Measurements from ENCODE around the gene KLF14. TPM values are rescaled to one million over a fixed set of nuclear protein-coding genes. Genes with fewer than 3 reads are reported as not detected.

The KLF14 gene
- total RNA-seq, 1 donor from 2014 or later, result 0.07 TPM

- Mint-ChIP-seq H3K4me3 (ENCODE audit: unreplicated experiment) (no peak overlapping the region), H3K9me3 (ENCODE audit: unreplicated experiment) (no peaks in the 10 kb centered on the region), H3K27me3 (ENCODE audit: low read depth, unreplicated experiment) (peaks cover 15% of the 10 kb centered on the region), H3K27ac (ENCODE audit: unreplicated experiment) (no peak overlapping the region), H3K36me3 (ENCODE audit: low read depth, unreplicated experiment) (no peaks in the 10 kb centered on the region), H3K4me1 (ENCODE audit: low read depth, unreplicated experiment) (no peaks in the 10 kb centered on the region)
- no peak for DNase-seq (ENCODE audit: low read depth)
- peaks cover 17% of the 10 kb centered on the region for H3K27me3 ChIP-seq (ENCODE audit: insufficient read depth, low read length)
- no peak overlapping the region for H2AFZ ChIP-seq (ENCODE audit: low read depth, low read length)
- H3K9me3 ChIP-seq (ENCODE audit: insufficient read depth, low read depth, low read length), result no peaks in the 10 kb centered on the region
- H4K20me1 ChIP-seq (ENCODE audit: insufficient read depth, low read length), result no peaks in the 10 kb centered on the region
- H3K79me2 ChIP-seq (ENCODE audit: insufficient read depth, low read length), result no peaks in the 10 kb centered on the region
- H3K36me3 ChIP-seq (ENCODE audit: insufficient read depth, low read length), result no peaks in the 10 kb centered on the region
- H3K4me2 ChIP-seq (ENCODE audit: low read length), result no peak overlapping the region
- H3K4me1 ChIP-seq (ENCODE audit: insufficient read depth, low read length), result no peaks in the 10 kb centered on the region
- no peak overlapping the region for H3K9ac ChIP-seq (ENCODE audit: low read length)
- TF ChIP-seq EZH2 (IDR thresholded peaks at IDR 0.05; ENCODE audit: insufficient read depth, low read length), result no peak
- TF ChIP-seq, protein P1, sequence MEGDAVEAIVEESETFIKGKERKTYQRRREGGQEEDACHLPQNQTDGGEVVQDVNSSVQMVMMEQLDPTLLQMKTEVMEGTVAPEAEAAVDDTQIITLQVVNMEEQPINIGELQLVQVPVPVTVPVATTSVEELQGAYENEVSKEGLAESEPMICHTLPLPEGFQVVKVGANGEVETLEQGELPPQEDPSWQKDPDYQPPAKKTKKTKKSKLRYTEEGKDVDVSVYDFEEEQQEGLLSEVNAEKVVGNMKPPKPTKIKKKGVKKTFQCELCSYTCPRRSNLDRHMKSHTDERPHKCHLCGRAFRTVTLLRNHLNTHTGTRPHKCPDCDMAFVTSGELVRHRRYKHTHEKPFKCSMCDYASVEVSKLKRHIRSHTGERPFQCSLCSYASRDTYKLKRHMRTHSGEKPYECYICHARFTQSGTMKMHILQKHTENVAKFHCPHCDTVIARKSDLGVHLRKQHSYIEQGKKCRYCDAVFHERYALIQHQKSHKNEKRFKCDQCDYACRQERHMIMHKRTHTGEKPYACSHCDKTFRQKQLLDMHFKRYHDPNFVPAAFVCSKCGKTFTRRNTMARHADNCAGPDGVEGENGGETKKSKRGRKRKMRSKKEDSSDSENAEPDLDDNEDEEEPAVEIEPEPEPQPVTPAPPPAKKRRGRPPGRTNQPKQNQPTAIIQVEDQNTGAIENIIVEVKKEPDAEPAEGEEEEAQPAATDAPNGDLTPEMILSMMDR (IDR thresholded peaks at IDR 0.05; ENCODE audit: insufficient read depth, low read depth, low read length), result no peak
- no peak for FAIRE-seq
- H3K27ac ChIP-seq (ENCODE audit: low read depth, low read length), result no peak overlapping the region
- H3K4me3 ChIP-seq (ENCODE audit: insufficient read depth, low read depth, low read length), result no peak overlapping the region
Measured at GRCh38 chr7:130750755-130751154, 16.7 kb upstream of the KLF14 start.

- Mint-ChIP-seq H3K36me3 (ENCODE audit: low read depth, unreplicated experiment) (no peaks in the 10 kb centered on the region), H3K4me3 (ENCODE audit: unreplicated experiment) (no peak overlapping the region), H3K27ac (ENCODE audit: unreplicated experiment) (no peak overlapping the region), H3K27me3 (ENCODE audit: low read depth, unreplicated experiment) (peaks cover 10% of the 10 kb centered on the region), H3K9me3 (ENCODE audit: unreplicated experiment) (no peaks in the 10 kb centered on the region), H3K4me1 (ENCODE audit: low read depth, unreplicated experiment) (no peaks in the 10 kb centered on the region)
- no peaks in the 10 kb centered on the region for H3K79me2 ChIP-seq (ENCODE audit: insufficient read depth, low read length)
- FAIRE-seq, result no peak
- H3K4me2 ChIP-seq (ENCODE audit: low read length), result no peak overlapping the region
- H3K27me3 ChIP-seq (ENCODE audit: insufficient read depth, low read length), result peaks cover 12% of the 10 kb centered on the region
- TF ChIP-seq EZH2 (IDR thresholded peaks at IDR 0.05; ENCODE audit: insufficient read depth, low read length), result no peak
- H3K36me3 ChIP-seq (ENCODE audit: insufficient read depth, low read length), result no peaks in the 10 kb centered on the region
- H4K20me1 ChIP-seq (ENCODE audit: insufficient read depth, low read length), result no peaks in the 10 kb centered on the region
- H3K27ac ChIP-seq (ENCODE audit: low read depth, low read length), result no peak overlapping the region
- no peak overlapping the region for H3K4me3 ChIP-seq (ENCODE audit: insufficient read depth, low read depth, low read length)
- no peak for DNase-seq (ENCODE audit: low read depth)
- H3K4me1 ChIP-seq (ENCODE audit: insufficient read depth, low read length), result no peaks in the 10 kb centered on the region
- no peak overlapping the region for H3K9ac ChIP-seq (ENCODE audit: low read length)
- H3K9me3 ChIP-seq (ENCODE audit: insufficient read depth, low read depth, low read length), result no peaks in the 10 kb centered on the region
- H2AFZ ChIP-seq (ENCODE audit: low read depth, low read length), result no peak overlapping the region
Measured at GRCh38 chr7:130748531-130749389, 14.8 kb upstream of the KLF14 start.

DNA sequence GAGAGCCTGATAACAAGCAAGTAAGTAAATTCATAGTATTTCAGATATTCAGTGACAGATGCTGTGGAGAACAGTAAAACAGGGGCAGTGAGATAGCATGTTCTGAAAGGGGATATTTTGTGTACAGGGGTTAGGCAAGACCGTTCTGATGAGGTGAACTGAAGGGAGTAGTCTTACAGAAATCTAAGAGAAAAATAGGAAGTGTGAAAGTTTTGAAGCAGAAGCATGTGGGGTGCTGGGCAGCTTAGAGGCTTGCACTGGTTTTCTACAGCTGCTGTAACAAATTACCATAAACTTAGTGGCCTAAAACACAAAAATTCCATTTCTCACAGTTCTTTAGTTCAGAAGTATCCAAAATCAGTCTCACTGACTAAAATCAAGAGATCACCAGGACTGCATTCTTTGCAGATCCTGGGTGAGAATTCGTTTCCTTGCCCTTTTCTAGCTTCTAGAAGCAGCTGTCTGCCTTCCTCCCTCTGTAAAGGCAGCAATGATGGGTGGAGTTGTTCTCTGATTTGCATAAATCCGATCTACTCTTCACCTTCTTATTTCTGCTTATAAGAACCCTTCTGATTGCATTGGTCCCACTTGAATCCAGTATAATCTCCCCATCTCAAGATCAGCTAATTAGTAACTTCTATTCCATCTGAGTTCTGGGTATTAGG is 7.5 kb upstream of the KLF14 start:
- Histone ChIP-seq H3K27ac (ENCODE audit: low read depth, low read length) (no peak overlapping the region), H3K79me2 (ENCODE audit: insufficient read depth, low read length) (no peaks in the 10 kb centered on the region), H3K36me3 (ENCODE audit: insufficient read depth, low read length) (no peaks in the 10 kb centered on the region), H3K27me3 (ENCODE audit: insufficient read depth, low read length) (peaks cover 49% of the 10 kb centered on the region), H3K4me2 (ENCODE audit: low read length) (no peak overlapping the region), H3K9me3 (ENCODE audit: insufficient read depth, low read depth, low read length) (no peaks in the 10 kb centered on the region), H3K9ac (ENCODE audit: low read length) (no peak overlapping the region), H4K20me1 (ENCODE audit: insufficient read depth, low read length) (no peaks in the 10 kb centered on the region), H2AFZ (ENCODE audit: low read depth, low read length) (no peak overlapping the region), H3K4me1 (ENCODE audit: insufficient read depth, low read length) (no peaks in the 10 kb centered on the region), H3K4me3 (ENCODE audit: insufficient read depth, low read depth, low read length) (no peak overlapping the region)
- Mint-ChIP-seq H3K4me1 (ENCODE audit: low read depth, unreplicated experiment) (no peaks in the 10 kb centered on the region), H3K36me3 (ENCODE audit: low read depth, unreplicated experiment) (no peaks in the 10 kb centered on the region), H3K27me3 (ENCODE audit: low read depth, unreplicated experiment) (peaks cover 20% of the 10 kb centered on the region), H3K9me3 (ENCODE audit: unreplicated experiment) (no peaks in the 10 kb centered on the region), H3K4me3 (ENCODE audit: unreplicated experiment) (no peak overlapping the region), H3K27ac (ENCODE audit: unreplicated experiment) (no peak overlapping the region)
- no peak for TF ChIP-seq EZH2 (IDR thresholded peaks at IDR 0.05; ENCODE audit: insufficient read depth, low read length)
- TF ChIP-seq, protein P1 (IDR thresholded peaks at IDR 0.05; ENCODE audit: insufficient read depth, low read depth, low read length), result no peak
- no peak for DNase-seq (ENCODE audit: low read depth)
- no peak for FAIRE-seq
